OCI-LY3 (cell line): ENCODE results near the gene TERB1.

Experiments
- H2AFZ ChIP-seq: fragments of 200-600, 300-600 bp; shearing (Covaris generic); 2 replicates; pipeline ENCODE4 v1.6.0; 2014; ENCODE audit warnings: antibody characterized with exemption, low read depth, low read length
- H3K27ac ChIP-seq: fragments of 200-600, 300-600 bp; sonication (generic); 2 replicates; pipeline ENCODE4 v1.5.1; 2014; ENCODE audit warnings: mild to moderate bottlenecking, low read length, moderate library complexity, mixed read lengths
- H3K27me3 ChIP-seq: fragments of 200-600, 300-600 bp; sonication (generic); 2 replicates; pipeline ENCODE4 v1.6.1; 2014; ENCODE audit warnings: low read depth, low read length, mixed read lengths
- H3K36me3 ChIP-seq: fragments of 200-600, 300-600 bp; sonication (generic); replicated peaks from 2 replicates; pipeline ENCODE3; 2014; ENCODE audit warnings: low read depth, low read length, mixed read lengths
- H3K4me1 ChIP-seq: fragments of 300-600, 200-600 bp; sonication (generic); 2 replicates; pipeline ENCODE4 v1.6.1; 2014; ENCODE audit warnings: low read length, mixed read lengths
- H3K4me2 ChIP-seq: fragments of 200-600, 300-600 bp; sonication (generic); 2 replicates; pipeline ENCODE4 v1.6.1; 2014; ENCODE audit warnings: low read length, mixed read lengths
- H3K4me3 ChIP-seq: fragments of 300-600, 200-600 bp; sonication (generic); 2 replicates; pipeline ENCODE4 v1.5.1; 2014; ENCODE audit warnings: antibody characterized with exemption, mild to moderate bottlenecking, low read length, moderate library complexity
- H3K79me2 ChIP-seq: fragments of 300-600, 200-600 bp; shearing (Covaris generic); 2 replicates; pipeline ENCODE4 v1.6.1; 2014; ENCODE audit warnings: mild to moderate bottlenecking, low read length, mixed read lengths
- H3K9ac ChIP-seq: fragments of 300-600, 200-600 bp; shearing (Covaris generic); 2 replicates; pipeline ENCODE4 v1.6.0; 2014; ENCODE audit warnings: mild to moderate bottlenecking, low read length, moderate library complexity
- H3K9me3 ChIP-seq: fragments of 200-600, 300-600 bp; shearing (Covaris generic); 2 replicates; pipeline ENCODE4 v1.6.1; 2014; ENCODE audit warnings: low read length, mixed read lengths; ENCODE audit not compliant: insufficient read depth
- H4K20me1 ChIP-seq: fragments of 200-600, 300-600 bp; sonication (generic); 2 replicates; pipeline ENCODE4 v1.6.1; 2016; ENCODE audit warnings: low read length, mixed read lengths; ENCODE audit not compliant: insufficient read depth
- EZH2phosphoT487 ChIP-seq: fragments of 200-600 bp; shearing (Covaris generic); IDR thresholded peaks from 2 replicates; pipeline ENCODE4 v1.6.1; 2018; ENCODE audit warnings: antibody characterized with exemption, mixed run types, low read depth
- TF ChIP-seq, protein P1 (sequence below): fragments of 200-600, 300-600 bp; sonication (generic); IDR thresholded peaks from 2 replicates; pipeline ENCODE4 v1.5.1; 2014; ENCODE audit warnings: antibody characterized with exemption, low read length, low read depth

The TERB1 gene

DNA sequence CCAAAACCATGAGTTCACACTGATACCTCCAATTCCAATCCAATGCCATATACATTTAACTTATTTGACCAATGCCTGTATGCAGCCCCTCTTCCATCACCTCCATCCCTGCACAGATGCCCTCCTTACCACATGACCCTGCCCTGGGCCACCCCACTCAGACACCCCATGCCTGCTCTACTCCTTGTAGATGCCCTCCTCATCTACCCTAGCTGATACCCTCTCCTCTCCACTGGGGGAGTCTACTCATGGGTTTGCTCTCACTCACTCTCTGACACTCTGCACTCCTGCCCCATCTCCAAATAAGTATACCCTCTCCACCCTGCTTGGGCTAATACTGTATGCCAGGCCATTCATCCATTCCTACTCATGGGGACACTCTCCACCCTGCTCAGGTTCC, 88.9 kb downstream of the TERB1 start:
- H3K4me3 ChIP-seq = no peak overlapping the region
- no peak overlapping the region for H3K9ac ChIP-seq
- H3K4me2 ChIP-seq = no peak overlapping the region
- no peaks in the 10 kb centered on the region for H3K4me1 ChIP-seq
- no peak for TF ChIP-seq EZH2phosphoT487
- TF ChIP-seq, protein P1, sequence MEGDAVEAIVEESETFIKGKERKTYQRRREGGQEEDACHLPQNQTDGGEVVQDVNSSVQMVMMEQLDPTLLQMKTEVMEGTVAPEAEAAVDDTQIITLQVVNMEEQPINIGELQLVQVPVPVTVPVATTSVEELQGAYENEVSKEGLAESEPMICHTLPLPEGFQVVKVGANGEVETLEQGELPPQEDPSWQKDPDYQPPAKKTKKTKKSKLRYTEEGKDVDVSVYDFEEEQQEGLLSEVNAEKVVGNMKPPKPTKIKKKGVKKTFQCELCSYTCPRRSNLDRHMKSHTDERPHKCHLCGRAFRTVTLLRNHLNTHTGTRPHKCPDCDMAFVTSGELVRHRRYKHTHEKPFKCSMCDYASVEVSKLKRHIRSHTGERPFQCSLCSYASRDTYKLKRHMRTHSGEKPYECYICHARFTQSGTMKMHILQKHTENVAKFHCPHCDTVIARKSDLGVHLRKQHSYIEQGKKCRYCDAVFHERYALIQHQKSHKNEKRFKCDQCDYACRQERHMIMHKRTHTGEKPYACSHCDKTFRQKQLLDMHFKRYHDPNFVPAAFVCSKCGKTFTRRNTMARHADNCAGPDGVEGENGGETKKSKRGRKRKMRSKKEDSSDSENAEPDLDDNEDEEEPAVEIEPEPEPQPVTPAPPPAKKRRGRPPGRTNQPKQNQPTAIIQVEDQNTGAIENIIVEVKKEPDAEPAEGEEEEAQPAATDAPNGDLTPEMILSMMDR = no peak
- H3K79me2 ChIP-seq = no peaks in the 10 kb centered on the region
- H3K36me3 ChIP-seq = no peaks in the 10 kb centered on the region
- H2AFZ ChIP-seq = no peak overlapping the region
- H3K27me3 ChIP-seq = 0 out of 2 replicates have a peak, but pooled peaks cover 5% of the 10 kb centered on the region
- H3K9me3 ChIP-seq = no peaks in the 10 kb centered on the region
- H4K20me1 ChIP-seq = no peaks in the 10 kb centered on the region
- no peak overlapping the region for H3K27ac ChIP-seq

DNA sequence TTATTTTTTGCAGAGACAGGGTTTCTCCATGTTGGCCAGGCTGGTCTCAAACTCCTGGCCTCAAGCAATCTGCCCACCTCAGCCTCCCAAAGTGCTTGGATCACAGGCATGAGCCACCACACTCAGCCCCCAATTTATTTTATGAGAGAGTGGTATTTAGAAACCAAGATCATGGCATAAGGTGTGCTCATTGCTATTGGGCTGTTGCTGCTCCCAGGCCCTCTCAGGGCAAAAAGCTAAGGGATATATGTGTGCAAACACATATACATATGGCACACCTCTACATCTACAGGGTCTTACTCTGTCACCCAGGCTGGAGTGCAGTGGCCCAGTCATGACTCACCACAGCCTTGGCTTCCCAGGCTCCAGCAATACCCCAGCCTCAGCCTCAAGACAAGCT, 89.8 kb downstream of the TERB1 start:
- Histone ChIP-seq H3K4me3 (no peak overlapping the region), H4K20me1 (no peaks in the 10 kb centered on the region), H3K9ac (no peak overlapping the region), H3K79me2 (no peaks in the 10 kb centered on the region), H3K9me3 (no peaks in the 10 kb centered on the region), H3K36me3 (no peaks in the 10 kb centered on the region), H2AFZ (no peak overlapping the region), H3K27ac (no peak overlapping the region), H3K27me3 (0 out of 2 replicates have a peak, but pooled peaks cover 5% of the 10 kb centered on the region), H3K4me1 (no peaks in the 10 kb centered on the region), H3K4me2 (no peak overlapping the region)
- no peak for TF ChIP-seq EZH2phosphoT487
- TF ChIP-seq, protein P1 = no peak

DNA sequence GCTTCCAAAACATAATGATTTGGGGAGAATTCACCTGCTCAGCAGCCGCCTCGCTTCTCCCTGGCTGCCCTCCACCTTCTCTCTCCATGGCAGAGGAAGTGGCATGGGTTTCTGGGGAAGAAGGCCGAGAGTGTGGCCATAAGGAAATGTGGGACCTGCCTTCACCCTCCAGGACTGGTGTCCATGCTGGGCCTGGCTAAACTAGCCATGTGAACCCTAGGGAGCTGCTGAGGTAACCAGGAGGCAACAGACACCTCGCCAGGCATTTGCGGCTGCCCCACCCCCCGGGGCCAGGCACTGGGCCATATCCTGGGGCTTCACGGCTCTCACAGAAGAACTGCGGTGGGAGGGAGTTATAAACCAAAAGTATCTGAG, 94.9 kb downstream of the TERB1 start:
- H3K9ac ChIP-seq = no peak overlapping the region
- H3K4me1 ChIP-seq = no peaks in the 10 kb centered on the region
- H3K27ac ChIP-seq = no peak overlapping the region
- H3K36me3 ChIP-seq = no peaks in the 10 kb centered on the region
- no peaks in the 10 kb centered on the region for H3K79me2 ChIP-seq
- H2AFZ ChIP-seq = no peak overlapping the region
- no peak overlapping the region for H3K4me2 ChIP-seq
- no peak overlapping the region for H3K4me3 ChIP-seq
- H4K20me1 ChIP-seq = no peaks in the 10 kb centered on the region
- TF ChIP-seq EZH2phosphoT487 = no peak
- TF ChIP-seq, protein P1 = no peak
- H3K9me3 ChIP-seq = no peaks in the 10 kb centered on the region
- 0 out of 2 replicates have a peak, but pooled peaks cover 5% of the 10 kb centered on the region for H3K27me3 ChIP-seq

DNA sequence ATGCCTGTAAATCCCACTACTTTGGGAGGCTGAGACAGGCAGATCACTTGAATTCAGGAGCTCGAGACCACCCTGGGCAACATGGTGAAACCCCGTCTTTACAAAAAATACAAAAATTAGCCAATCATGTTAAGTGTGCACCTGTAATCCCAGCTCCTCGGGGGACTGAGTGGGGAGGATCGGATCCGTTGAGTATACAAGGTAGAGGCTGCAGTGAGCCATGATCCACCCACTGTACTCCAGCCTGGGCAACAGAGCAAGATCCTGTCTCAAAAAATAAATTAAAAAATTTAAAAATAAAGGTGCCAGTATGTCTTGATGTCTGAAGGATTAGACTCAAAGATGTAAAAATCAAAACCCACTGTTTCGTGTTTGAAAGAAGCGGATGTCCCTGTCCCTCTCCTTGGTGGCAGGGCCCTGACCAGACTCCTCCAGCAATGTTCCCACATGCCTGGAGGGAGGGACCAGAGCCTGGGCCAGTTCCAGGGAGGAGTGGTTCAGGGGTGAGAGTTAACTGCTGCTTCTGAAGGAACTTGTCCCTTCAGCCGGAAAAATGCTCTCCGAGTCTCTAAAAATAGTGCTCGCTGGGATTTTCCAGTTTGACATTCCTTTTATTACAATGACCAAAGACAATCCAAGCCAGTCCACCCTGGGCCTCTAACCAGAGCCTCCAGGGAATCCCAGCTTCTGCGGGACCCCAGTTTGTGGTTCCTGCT, 95.4 kb downstream of the TERB1 start:
- H3K9me3 ChIP-seq = no peaks in the 10 kb centered on the region
- H3K4me2 ChIP-seq = no peak overlapping the region
- TF ChIP-seq, protein P1 = no peak
- no peak for TF ChIP-seq EZH2phosphoT487
- no peak overlapping the region for H3K4me3 ChIP-seq
- no peak overlapping the region for H3K27ac ChIP-seq
- no peaks in the 10 kb centered on the region for H3K4me1 ChIP-seq
- H4K20me1 ChIP-seq = no peaks in the 10 kb centered on the region
- no peak overlapping the region for H2AFZ ChIP-seq
- H3K36me3 ChIP-seq = no peaks in the 10 kb centered on the region
- 0 out of 2 replicates have a peak, but pooled peaks cover 5% of the 10 kb centered on the region for H3K27me3 ChIP-seq
- H3K9ac ChIP-seq = no peak overlapping the region
- H3K79me2 ChIP-seq = no peaks in the 10 kb centered on the region
